Activated T-cell treated with anti-CD3 and anti-CD28 coated beads, Interleukin-2, amount 50 U/mL, for 72 hours (primary cell): Measurements from ENCODE around the gene GPR143. TPM values are rescaled to one million over a fixed set of nuclear protein-coding genes. Genes with fewer than 3 reads are reported as not detected.

Experiments used
- ATAC-seq, 2 donors: fragments of 150-1000 bp; cut with Tn5 transposase; replicated peaks in 1 of 2; 2 replicates each; pipeline ENCODE4 v1.10.0; 2021; ENCODE audit warnings: moderate library complexity in 2 of 2, mild to moderate bottlenecking in 1 of 2
- DNase-seq, 2 donors: peaks; one replicate each; pipeline ENCODE4 v3.0.0; 2021 to 2022; ENCODE audit warnings: mixed read lengths in 1 of 2
- H3K27ac Mint-ChIP-seq: one replicate; pipeline ENCODE4 v1.8.0; 2022; ENCODE audit warnings: mild to moderate bottlenecking, moderate library complexity, mixed read lengths
- H3K27me3 Mint-ChIP-seq: one replicate; pipeline ENCODE4 v1.8.0; 2022; ENCODE audit warnings: low read depth, mixed read lengths
- H3K36me3 Mint-ChIP-seq, 2 donors: one replicate each; pipeline ENCODE4 v1.8.0; 2022; ENCODE audit warnings: mixed read lengths in 2 of 2, mild to moderate bottlenecking in 1 of 2; ENCODE audit not compliant: insufficient read depth in 2 of 2
- H3K4me1 Mint-ChIP-seq: one replicate; pipeline ENCODE4 v1.8.0; 2022; ENCODE audit warnings: low read depth, mixed read lengths
- H3K4me3 Mint-ChIP-seq, 2 donors: one replicate each; pipeline ENCODE4 v1.8.0; 2022; ENCODE audit warnings: mild to moderate bottlenecking in 2 of 2, mixed read lengths in 2 of 2, moderate library complexity in 2 of 2
- H3K9me3 Mint-ChIP-seq, 2 donors: one replicate each; pipeline ENCODE4 v1.8.0; 2022; ENCODE audit warnings: mixed read lengths in 2 of 2
- total RNA-seq, 2 donors: library from RNA; stranded (reverse); gene quantifications; one replicate each; pipeline ENCODE4 v1.2.3, GENCODE V29; 2022

The GPR143 gene
- total RNA-seq, 2 donors from 2014 or later: not detected

DNA sequence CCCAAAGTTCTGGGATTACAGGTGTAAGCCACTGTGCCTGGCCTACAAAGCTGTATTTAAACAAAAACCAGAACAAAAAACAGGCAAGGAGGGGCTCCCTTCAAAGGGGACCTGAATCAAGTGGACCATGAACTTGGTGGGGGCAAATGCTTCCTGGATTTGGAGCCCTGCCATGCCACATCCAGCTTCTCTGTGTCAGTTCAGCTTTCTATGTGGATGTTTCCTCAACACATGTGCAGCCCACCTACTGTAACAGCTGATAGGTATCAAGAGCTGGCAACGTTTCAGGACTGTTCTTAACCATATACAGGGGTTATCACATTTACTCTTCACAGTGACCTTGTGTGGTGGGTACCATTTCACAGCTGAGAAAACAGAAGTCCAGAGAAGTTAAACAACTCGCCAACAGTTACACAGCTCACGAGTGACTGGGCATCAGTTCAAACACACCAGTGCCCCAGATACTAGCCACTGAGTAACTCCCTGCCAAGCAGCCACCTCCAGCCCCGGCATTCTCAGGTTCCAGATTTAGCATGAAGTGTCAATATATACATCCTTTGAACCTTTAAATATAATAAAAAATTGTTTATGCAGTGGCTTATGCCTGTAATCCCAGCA lies 7.5 kb downstream of the GPR143 start:
- no peaks in the 10 kb centered on the region for H3K4me1 Mint-ChIP-seq
- peaks cover 2 to 3% of the 10 kb centered on the region in 2 donors for H3K9me3 Mint-ChIP-seq
- ATAC-seq (no peak), DNase-seq (no peak)
- no peak overlapping the region for H3K27ac Mint-ChIP-seq
- no peak overlapping the region for H3K4me3 Mint-ChIP-seq
- H3K36me3 Mint-ChIP-seq: peaks cover 0 to 2% of the 10 kb centered on the region in 2 donors
- no peaks in the 10 kb centered on the region for H3K27me3 Mint-ChIP-seq

DNA sequence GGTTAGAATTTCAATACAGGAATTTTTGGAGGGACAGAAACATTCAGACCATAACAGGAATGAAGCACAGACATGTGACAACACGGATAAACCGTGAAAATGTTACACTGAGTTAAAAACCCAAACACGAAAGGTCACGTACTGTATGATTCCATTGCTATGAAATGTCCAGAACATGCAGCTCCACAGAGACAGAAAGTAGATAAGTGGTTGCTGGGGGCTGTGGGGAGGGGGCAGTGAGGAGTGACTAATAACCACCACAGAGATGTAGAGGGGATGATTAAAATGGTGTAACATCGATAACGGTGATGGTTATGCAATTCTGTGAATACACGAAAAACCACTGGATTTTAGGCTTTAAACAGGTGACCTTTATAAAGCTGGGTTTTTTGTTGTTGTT lies 8.3 kb downstream of the GPR143 start:
- ATAC-seq (no peak), DNase-seq (no peak)
- H3K36me3 Mint-ChIP-seq: peaks cover 0 to 2% of the 10 kb centered on the region in 2 donors
- H3K27me3 Mint-ChIP-seq: no peaks in the 10 kb centered on the region
- H3K9me3 Mint-ChIP-seq: peaks cover 2 to 3% of the 10 kb centered on the region in 2 donors
- H3K4me3 Mint-ChIP-seq: no peak overlapping the region
- no peaks in the 10 kb centered on the region for H3K4me1 Mint-ChIP-seq
- H3K27ac Mint-ChIP-seq: no peak overlapping the region

DNA sequence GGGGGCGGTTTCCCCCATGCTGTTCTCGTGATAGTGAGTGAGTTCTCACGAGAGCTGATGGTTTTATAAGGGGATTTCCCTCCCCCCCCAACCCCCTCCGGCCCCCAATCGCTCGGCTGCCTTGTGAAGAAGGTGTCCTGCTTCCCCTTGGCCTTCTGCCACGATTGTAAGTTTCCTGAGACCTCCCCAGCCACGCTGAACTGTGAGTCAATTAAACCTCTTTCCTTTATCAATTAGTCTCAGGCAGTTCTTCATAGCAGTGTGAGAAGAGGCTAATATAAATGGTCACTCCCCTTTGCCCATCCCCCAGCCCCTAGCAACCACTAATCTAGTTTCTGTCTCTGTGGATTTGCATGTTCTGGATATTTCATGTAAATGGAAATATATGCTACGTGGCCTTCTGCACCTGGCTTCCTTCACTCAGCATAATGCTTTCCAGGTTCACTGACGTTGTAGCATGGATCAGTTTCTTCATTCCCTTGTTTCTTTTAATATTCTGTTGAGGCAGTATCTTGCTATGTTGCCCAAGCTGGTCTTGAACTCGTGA lies 16.4 kb downstream of the GPR143 start:
- peaks cover 5 to 9% of the 10 kb centered on the region in 2 donors for H3K36me3 Mint-ChIP-seq
- H3K4me3 Mint-ChIP-seq: no peak overlapping the region
- H3K27me3 Mint-ChIP-seq: peaks cover 16% of the 10 kb centered on the region
- H3K27ac Mint-ChIP-seq: no peak overlapping the region
- peaks cover 2 to 6% of the 10 kb centered on the region in 2 donors for H3K9me3 Mint-ChIP-seq
- ATAC-seq (no peak), DNase-seq (no peak)
- peaks cover 23% of the 10 kb centered on the region for H3K4me1 Mint-ChIP-seq

DNA sequence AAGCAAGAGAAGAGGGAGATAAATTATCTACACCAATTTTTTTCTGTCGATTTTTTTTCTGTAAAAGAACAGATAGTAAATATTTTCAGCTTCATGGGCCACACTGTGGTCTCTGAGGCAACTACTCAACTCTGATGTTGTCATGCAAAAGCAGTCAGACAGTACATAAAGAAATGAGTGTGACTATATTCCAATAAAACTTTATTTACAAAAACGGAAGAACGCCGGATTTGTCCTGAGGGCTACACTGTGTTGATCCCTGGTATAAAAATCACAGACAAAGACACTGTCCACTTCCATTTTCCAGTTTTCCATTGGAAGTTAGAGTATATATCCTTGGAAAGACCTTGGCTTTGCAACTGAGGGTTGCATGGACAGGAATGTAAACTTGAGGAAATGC lies 18.0 kb downstream of the GPR143 start:
- DNase-seq (no peak), ATAC-seq (no peak)
- Mint-ChIP-seq H3K27ac (no peak overlapping the region), H3K36me3 (peaks cover 6 to 9% of the 10 kb centered on the region in 2 donors), H3K9me3 (peaks cover 2 to 6% of the 10 kb centered on the region in 2 donors), H3K27me3 (peaks cover 16% of the 10 kb centered on the region), H3K4me1 (peaks cover 23% of the 10 kb centered on the region), H3K4me3 (no peak overlapping the region)

DNA sequence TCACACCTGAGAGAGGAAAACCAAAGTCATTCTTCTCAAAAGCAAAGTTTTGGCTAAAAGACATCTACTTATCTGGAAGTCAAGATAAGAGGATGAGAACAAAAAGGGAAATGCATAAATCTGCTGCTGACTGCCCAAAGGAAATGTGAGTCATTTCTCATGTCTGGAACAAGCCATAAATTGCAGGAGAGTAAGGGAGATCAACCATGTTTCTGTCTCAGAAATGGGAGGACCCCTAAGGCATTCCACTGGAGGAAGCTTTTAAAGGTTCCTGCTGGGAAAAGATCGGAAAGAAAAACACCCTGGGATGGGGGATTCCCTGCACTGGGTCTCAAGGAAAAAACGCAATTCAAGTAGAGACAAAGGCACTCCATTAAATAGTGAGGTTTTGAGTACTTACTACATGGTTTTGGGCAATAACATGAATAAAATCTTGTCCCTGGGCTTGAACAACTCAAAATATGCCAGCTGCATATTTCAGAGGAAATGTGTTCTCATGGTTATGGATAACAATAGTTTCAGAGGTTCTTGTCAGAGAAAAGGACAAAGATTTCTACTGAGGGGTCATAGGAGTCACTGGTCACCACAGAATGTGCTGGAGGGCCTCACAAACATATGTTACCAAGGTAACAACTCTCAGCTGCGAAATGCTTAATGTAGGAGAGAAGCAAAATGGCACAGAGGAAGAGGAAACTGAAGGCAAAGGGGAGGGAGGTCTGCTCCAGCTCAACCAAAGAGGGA lies 19.3 kb downstream of the GPR143 start:
- ATAC-seq (no peak), DNase-seq (no peak)
- H3K4me3 Mint-ChIP-seq: peak overlapping the region; percentile 15 to 29
- no peak overlapping the region for H3K27ac Mint-ChIP-seq
- peaks cover 2 to 6% of the 10 kb centered on the region in 2 donors for H3K9me3 Mint-ChIP-seq
- peaks cover 23% of the 10 kb centered on the region for H3K4me1 Mint-ChIP-seq
- H3K27me3 Mint-ChIP-seq: peaks cover 16% of the 10 kb centered on the region
- H3K36me3 Mint-ChIP-seq: peaks cover 6 to 11% of the 10 kb centered on the region in 2 donors

DNA sequence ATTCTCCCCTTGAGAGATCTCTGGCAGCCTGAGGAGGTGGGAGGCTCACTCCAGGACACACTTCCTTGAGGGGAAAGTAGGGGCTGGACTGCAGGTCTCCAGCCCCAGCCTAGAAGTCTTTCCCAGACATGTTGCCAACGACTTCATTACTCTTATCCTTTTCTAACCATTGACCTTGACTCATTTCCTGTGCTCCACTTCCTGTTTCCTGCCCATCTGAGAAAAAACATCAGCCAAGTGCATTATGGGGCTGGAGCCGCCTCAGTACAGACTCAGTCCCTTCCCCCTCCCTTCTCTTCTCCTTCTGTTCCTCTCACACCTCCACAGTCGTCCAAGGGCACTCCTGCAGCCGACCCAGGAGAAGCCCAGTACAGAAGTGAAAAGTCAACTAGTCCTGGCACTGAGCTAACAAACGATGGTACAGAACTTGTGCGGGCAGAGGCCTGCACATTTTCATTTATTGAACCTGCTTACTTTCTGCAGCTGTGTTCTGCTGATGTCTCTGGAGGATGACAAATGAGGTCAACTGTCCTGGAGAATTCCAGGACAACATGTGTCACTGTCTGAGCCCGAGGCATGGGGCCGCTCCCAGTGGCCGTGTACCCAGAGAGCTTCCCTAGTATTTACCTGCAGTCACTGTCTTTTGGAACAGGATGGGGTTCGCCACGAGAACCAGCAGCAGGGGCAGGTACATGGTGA lies 20.1 kb downstream of the GPR143 start:
- no peak for DNase-seq
- peaks cover 2 to 6% of the 10 kb centered on the region in 2 donors for H3K9me3 Mint-ChIP-seq
- peaks cover 6 to 11% of the 10 kb centered on the region in 2 donors for H3K36me3 Mint-ChIP-seq
- H3K27ac Mint-ChIP-seq: no peak overlapping the region
- H3K27me3 Mint-ChIP-seq: peaks cover 16% of the 10 kb centered on the region
- peak in 1 of 2 donors; percentile 15 for ATAC-seq
- H3K4me3 Mint-ChIP-seq: peak overlapping the region; percentile 15 to 25
- peaks cover 23% of the 10 kb centered on the region for H3K4me1 Mint-ChIP-seq

DNA sequence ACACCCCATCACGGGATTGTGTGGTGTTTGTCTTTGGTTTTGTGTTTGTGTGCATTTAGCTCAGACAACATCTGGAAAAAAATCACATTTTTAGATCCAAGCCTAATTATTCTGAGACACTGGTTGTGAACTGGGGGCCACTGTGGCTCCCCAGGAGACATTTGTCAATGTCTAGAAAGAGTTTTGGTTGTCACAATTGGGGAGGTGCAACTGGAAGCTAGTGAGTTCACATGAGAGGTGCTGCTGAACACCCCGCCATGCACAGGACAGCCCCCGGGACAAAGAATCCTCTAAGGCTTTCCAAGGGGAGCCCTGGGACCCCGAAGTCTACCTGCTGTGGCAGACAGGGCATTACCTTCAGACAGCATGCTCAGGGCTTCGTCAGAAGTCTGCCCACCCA lies 26.5 kb downstream of the GPR143 start:
- Mint-ChIP-seq H3K27ac (no peak overlapping the region), H3K27me3 (peaks cover 12% of the 10 kb centered on the region), H3K36me3 (peaks cover 1% of the 10 kb centered on the region in 2 donors), H3K4me1 (no peaks in the 10 kb centered on the region), H3K4me3 (no peak overlapping the region), H3K9me3 (no peaks in the 10 kb centered on the region)
- DNase-seq: no peak
- no peak for ATAC-seq

DNA sequence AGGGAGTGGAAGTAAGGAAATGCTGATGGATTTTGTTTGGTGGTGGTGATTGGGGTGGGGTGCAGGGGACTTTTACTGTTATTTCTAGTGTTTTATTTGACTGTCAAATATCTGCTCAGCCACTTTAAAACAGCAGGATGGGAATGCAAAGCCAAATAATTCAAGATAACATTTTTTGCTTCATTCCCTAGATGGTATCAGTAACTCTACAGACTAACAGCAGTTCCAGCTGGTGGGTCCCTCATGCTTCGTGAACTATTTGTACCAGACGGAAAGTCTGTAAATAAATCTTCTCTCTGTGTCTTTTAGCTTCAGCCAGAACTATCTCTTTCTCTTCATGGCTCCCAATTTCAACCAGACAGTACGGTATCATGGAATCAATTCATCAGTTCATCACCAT lies 27.5 kb downstream of the GPR143 start:
- no peak overlapping the region for H3K4me3 Mint-ChIP-seq
- no peak overlapping the region for H3K27ac Mint-ChIP-seq
- peaks cover 0 to 1% of the 10 kb centered on the region in 2 donors for H3K36me3 Mint-ChIP-seq
- peaks cover 17% of the 10 kb centered on the region for H3K27me3 Mint-ChIP-seq
- DNase-seq (no peak), ATAC-seq (no peak)
- no peaks in the 10 kb centered on the region for H3K4me1 Mint-ChIP-seq
- H3K9me3 Mint-ChIP-seq: no peaks in the 10 kb centered on the region

DNA sequence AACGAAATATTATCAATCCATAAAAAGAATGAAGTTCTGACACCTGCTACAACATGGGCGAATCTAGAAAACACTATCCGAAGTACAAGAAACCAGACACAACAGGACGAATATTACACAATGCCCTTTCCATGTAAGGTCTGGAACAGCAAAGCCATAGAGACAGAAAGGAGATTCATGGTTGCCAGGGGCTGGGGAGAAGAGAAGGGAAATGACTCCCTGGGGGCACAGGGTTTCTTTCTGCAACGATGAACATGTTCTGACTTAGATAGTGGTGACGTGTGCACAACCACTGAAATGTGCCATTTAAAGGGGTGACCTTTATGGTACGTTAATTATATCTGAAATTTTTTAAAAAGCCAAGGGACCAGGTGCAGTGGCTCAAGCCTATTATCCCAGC lies 28.3 kb downstream of the GPR143 start:
- Mint-ChIP-seq H3K27ac (no peak overlapping the region), H3K27me3 (peaks cover 17% of the 10 kb centered on the region), H3K4me1 (no peaks in the 10 kb centered on the region), H3K9me3 (no peaks in the 10 kb centered on the region), H3K36me3 (peaks cover 0 to 1% of the 10 kb centered on the region in 2 donors), H3K4me3 (no peak overlapping the region)
- DNase-seq (no peak), ATAC-seq (no peak)

DNA sequence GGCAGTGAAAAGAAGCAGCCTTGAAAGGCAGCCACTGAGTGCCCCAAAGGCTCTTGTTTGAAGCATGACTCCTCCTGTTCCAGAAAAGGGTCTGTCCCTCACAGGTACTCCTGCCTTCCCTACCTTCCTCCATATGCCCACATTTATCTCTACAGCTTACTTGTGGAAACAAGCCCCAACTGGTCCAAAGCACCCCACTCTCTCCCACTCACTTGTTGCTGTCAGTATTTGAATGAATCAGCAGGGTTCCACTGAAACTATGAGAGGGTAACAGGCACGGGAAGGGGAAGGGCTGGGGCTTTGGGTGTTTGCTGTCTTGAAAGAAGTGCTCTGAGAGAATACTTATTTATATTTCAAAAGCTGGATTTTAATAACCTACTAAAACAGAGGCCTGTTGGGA lies 34.9 kb downstream of the GPR143 start:
- Mint-ChIP-seq H3K4me1 (no peaks in the 10 kb centered on the region), H3K4me3 (no peak overlapping the region), H3K27me3 (peaks cover 16% of the 10 kb centered on the region), H3K27ac (no peak overlapping the region), H3K36me3 (peaks cover 7 to 9% of the 10 kb centered on the region in 2 donors), H3K9me3 (peaks cover 7 to 11% of the 10 kb centered on the region in 2 donors)
- ATAC-seq (peak; percentile 69 to 81), DNase-seq (peak in 1 of 2 donors; percentile 18)

DNA sequence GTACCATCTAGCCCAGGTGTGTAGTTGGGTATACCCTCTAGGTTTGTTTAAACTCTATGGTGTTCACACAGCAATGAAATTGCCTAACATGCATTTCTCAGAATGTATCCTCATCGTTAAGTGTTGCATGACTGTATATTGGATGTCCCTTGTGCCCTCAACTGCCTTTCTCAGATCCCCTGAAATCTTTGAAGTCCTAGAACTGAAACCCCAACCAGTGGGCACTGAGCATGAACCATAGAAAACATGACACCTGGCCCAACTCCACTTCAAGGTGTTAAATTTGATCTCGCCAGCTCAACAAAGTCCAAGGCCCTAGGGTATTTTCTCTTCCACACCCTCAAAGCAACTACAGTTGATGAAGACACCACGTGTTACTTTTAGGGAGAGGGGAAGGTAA lies 35.6 kb downstream of the GPR143 start:
- H3K36me3 Mint-ChIP-seq: peaks cover 7 to 9% of the 10 kb centered on the region in 2 donors
- ATAC-seq (peak; percentile 18 to 22), DNase-seq (no peak)
- H3K9me3 Mint-ChIP-seq: peaks cover 7 to 11% of the 10 kb centered on the region in 2 donors
- no peak overlapping the region for H3K27ac Mint-ChIP-seq
- H3K27me3 Mint-ChIP-seq: peaks cover 16% of the 10 kb centered on the region
- no peak overlapping the region for H3K4me3 Mint-ChIP-seq
- no peaks in the 10 kb centered on the region for H3K4me1 Mint-ChIP-seq

DNA sequence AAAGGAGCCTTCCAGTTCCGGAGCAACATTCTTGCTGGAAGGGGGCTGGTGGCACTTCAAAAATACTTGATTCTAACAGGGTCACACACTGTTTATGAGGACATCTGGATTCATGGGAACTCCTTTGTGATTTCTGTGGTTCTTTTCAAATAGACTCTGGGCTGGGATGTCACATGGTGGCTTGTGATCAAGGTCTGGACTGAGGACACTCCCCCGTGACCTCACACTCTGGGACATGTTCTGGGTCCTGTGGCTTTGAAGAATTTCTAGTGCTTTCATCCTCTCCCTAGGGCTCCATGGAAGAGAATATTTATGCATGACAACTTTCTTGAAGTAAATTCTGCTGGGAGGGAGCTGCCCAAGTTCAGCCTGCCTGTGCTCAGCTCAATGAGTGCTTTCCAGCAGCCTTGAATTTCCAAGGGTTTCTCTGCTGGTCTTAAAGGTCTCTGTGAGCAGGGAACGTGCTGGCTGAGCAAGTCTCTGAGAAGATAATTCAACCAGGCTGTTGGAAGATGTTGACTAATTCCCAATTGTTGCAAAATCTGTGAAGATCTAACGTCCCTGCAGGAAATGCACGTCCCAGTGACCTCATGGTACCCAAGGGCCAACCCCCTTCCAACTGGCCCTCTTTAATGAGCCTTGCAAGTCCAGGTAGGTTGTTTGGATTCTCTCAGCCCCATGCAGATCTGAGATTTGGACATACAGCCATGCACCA lies 36.3 kb downstream of the GPR143 start:
- Mint-ChIP-seq H3K4me1 (no peaks in the 10 kb centered on the region), H3K27me3 (peaks cover 15% of the 10 kb centered on the region), H3K9me3 (peaks cover 7 to 11% of the 10 kb centered on the region in 2 donors), H3K36me3 (peaks cover 7 to 9% of the 10 kb centered on the region in 2 donors), H3K27ac (no peak overlapping the region), H3K4me3 (no peak overlapping the region)
- no peak for ATAC-seq
- DNase-seq: no peak
